Measurements from ENCODE around the gene KRT85.

DNA sequence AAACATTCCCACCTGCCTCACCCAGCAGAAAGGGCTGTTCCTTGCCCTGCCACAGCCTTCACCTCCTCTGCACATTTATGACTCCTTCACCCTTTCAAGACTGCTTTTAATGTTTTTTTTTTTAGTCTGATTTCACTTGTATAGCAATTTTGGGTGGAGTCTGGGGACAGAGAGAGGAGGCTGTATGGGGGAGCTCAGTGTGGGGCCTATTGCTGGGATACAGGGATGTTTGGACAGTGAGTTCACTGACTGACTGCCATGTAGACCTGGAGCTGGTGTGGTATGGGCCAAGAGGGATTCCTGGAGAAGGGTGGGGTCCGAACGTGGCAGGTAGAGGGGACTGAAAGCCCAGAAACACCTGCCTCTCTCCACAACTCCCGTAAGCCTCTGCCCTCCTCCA is 1.9 kb upstream of the KRT85 start:
- TF ChIP-seq CHD1 (IDR thresholded peaks at IDR 0.05; ENCODE audit: low read depth, low read length) (no peak), POLR2A (IDR thresholded peaks at IDR 0.05; ENCODE audit: low read depth, low read length) (no peak), MAZ (IDR thresholded peaks at IDR 0.05; ENCODE audit: borderline replicate concordance, low read depth, low read length) (no peak), RAD21 (IDR thresholded peaks at IDR 0.05; ENCODE audit: low read length) (no peak), RCOR1 (IDR thresholded peaks at IDR 0.05; ENCODE audit: insufficient replicate concordance, low read length) (no peak), BHLHE40 (IDR thresholded peaks at IDR 0.05; ENCODE audit: low read depth, low read length) (no peak), RFX5 (IDR thresholded peaks at IDR 0.05; ENCODE audit: low read depth, low read length) (no peak)
- TF ChIP-seq, protein P1, sequence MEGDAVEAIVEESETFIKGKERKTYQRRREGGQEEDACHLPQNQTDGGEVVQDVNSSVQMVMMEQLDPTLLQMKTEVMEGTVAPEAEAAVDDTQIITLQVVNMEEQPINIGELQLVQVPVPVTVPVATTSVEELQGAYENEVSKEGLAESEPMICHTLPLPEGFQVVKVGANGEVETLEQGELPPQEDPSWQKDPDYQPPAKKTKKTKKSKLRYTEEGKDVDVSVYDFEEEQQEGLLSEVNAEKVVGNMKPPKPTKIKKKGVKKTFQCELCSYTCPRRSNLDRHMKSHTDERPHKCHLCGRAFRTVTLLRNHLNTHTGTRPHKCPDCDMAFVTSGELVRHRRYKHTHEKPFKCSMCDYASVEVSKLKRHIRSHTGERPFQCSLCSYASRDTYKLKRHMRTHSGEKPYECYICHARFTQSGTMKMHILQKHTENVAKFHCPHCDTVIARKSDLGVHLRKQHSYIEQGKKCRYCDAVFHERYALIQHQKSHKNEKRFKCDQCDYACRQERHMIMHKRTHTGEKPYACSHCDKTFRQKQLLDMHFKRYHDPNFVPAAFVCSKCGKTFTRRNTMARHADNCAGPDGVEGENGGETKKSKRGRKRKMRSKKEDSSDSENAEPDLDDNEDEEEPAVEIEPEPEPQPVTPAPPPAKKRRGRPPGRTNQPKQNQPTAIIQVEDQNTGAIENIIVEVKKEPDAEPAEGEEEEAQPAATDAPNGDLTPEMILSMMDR (conservative IDR thresholded peaks at IDR 0.05; ENCODE audit: low read depth, low read length) = no peak
- TF ChIP-seq, protein P2, sequence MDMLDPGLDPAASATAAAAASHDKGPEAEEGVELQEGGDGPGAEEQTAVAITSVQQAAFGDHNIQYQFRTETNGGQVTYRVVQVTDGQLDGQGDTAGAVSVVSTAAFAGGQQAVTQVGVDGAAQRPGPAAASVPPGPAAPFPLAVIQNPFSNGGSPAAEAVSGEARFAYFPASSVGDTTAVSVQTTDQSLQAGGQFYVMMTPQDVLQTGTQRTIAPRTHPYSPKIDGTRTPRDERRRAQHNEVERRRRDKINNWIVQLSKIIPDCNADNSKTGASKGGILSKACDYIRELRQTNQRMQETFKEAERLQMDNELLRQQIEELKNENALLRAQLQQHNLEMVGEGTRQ (IDR thresholded peaks at IDR 0.05; ENCODE audit: low read depth, low read length) = no peak
